NCI-H460 (cell line): ENCODE results near the gene VEZT. TPM values are rescaled to one million over a fixed set of nuclear protein-coding genes. Genes with fewer than 3 reads are reported as not detected.

Source experiments
- small RNA-seq, 2 experiments: library from RNA; depleted of rRNA; stranded (forward); fragments of <200 nt; gene quantifications; one replicate each; pipeline ENCODE3, GENCODE V24; 2014
- total RNA-seq: library from RNA; depleted of rRNA; stranded (reverse); fragments of >200 nt; shearing (Covaris generic); gene quantifications from 2 replicates; pipeline ENCODE4 v1.2.3, GENCODE V29; 2014; rRNA removed

Gene VEZT
- total RNA-seq, 1 experiment from 2014 or later: 78.5 TPM

Small RNA genes within 50 kb of the gene (small RNA-seq; reads per million reads assigned to genes)
- gene MIR331 (0.33 to 8.0 reads per million in 2 experiments), gene MIR3685 (0 to 0.06 reads per million in 2 experiments), gene RF00019 (0 reads per million in 2 experiments), gene RNU6-808P (0 reads per million in 2 experiments)

Other genes with a start within 250 kb of the VEZT start
- 154 and 175 TPM in 2 replicates for gene NDUFA12, start 214.1 kb upstream of the VEZT start, total RNA-seq
- gene NR2C1, start 144.2 kb upstream of the VEZT start, total RNA-seq: 17.7 and 33.0 TPM in 2 replicates
- gene FGD6, start 340 bp upstream of the VEZT start, total RNA-seq: 1.7 and 2.2 TPM in 2 replicates